WTC11 (cell line): ENCODE data around the gene MORC2. TPM values are rescaled to one million over a fixed set of nuclear protein-coding genes. Genes with fewer than 3 reads are reported as not detected.
A peak's percentile ranks its signal among the peaks of the same experiment; 100 is the strongest.

Experiments
- ATAC-seq: fragments of 200-7000 bp; cut with Tn5 transposase; 2 replicates; pipeline ENCODE4 v1.10.0; 2021; ENCODE audit warnings: mild to moderate bottlenecking, moderate library complexity
- CTCF ChIA-PET: fragments of 300-600 bp; sonication (Branson Sonifier 250); formaldehyde crosslinking; loops from one replicate; lab custom pipeline; 2021; ENCODE audit warnings: antibody characterized with exemption; lab: Charles Lee
- POLR2A ChIA-PET: fragments of 350-600 bp; sonication (Branson Sonifier 250); formaldehyde crosslinking; loops from one replicate; lab custom pipeline; 2021; ENCODE audit warnings: antibody characterized with exemption; lab: Charles Lee
- DNase-seq: peaks from one replicate; pipeline ENCODE4 v3.0.0; 2021; ENCODE audit warnings: low spot score
- H3K27ac Mint-ChIP-seq: 2 replicates; pipeline ENCODE4 v1.8.0; 2021; ENCODE audit warnings: mixed read lengths
- H3K27me3 Mint-ChIP-seq: 2 replicates; pipeline ENCODE4 v1.8.0; 2021; ENCODE audit warnings: low read depth, mild to moderate bottlenecking, moderate library complexity, mixed read lengths
- H3K36me3 Mint-ChIP-seq: 2 replicates; pipeline ENCODE4 v1.8.0; 2021; ENCODE audit warnings: mixed read lengths
- H3K4me1 Mint-ChIP-seq: 2 replicates; pipeline ENCODE4 v1.8.0; 2022; ENCODE audit warnings: mixed read lengths
- H3K4me3 Mint-ChIP-seq: 2 replicates; pipeline ENCODE4 v1.8.0; 2021; ENCODE audit warnings: mild to moderate bottlenecking, moderate library complexity, mixed read lengths
- H3K9me3 Mint-ChIP-seq: 2 replicates; pipeline ENCODE4 v1.8.0; 2021; ENCODE audit warnings: mixed read lengths
- AR ChIP-seq: fragments of 250-450 bp; sonication (Bioruptor Pico); IDR thresholded peaks from 2 replicates; pipeline ENCODE4 v1.9.0; 2021; ENCODE audit warnings: mild to moderate bottlenecking
- ARID4B ChIP-seq: sonication (generic); formaldehyde crosslinking; IDR thresholded peaks from 2 replicates; pipeline ENCODE4 v1.8.0; 2023; ENCODE audit warnings: missing genetic modification reagents, mild to moderate bottlenecking, borderline replicate concordance
- CREM ChIP-seq: sonication (generic); formaldehyde crosslinking; IDR thresholded peaks from 2 replicates; pipeline ENCODE4 v1.8.1; 2022; ENCODE audit warnings: mild to moderate bottlenecking, missing genetic modification reagents, moderate library complexity
- EMX1 ChIP-seq: fragments of 250-450 bp; sonication (Bioruptor Pico); IDR thresholded peaks from 2 replicates; pipeline ENCODE4 v1.8.0; 2021; ENCODE audit warnings: mild to moderate bottlenecking
- FOXJ3 ChIP-seq: sonication (generic); formaldehyde crosslinking; IDR thresholded peaks from 2 replicates; pipeline ENCODE4 v1.9.0; 2021; ENCODE audit warnings: missing genetic modification reagents, mild to moderate bottlenecking, borderline replicate concordance
- FOXP4 ChIP-seq: sonication (generic); formaldehyde crosslinking; IDR thresholded peaks from 2 replicates; pipeline ENCODE4 v1.8.0; 2022; ENCODE audit warnings: mild to moderate bottlenecking, missing genetic modification reagents
- GABPB1 ChIP-seq: sonication (generic); formaldehyde crosslinking; IDR thresholded peaks from 2 replicates; pipeline ENCODE4 v1.8.1; 2023; ENCODE audit warnings: mild to moderate bottlenecking, missing genetic modification reagents
- GTF2I ChIP-seq: fragments of 250-450 bp; sonication (Bioruptor Pico); conservative IDR thresholded peaks from 2 replicates; pipeline ENCODE4 v1.4.0; 2021; ENCODE audit warnings: mild to moderate bottlenecking
- HMGA2 ChIP-seq: fragments of 250-450 bp; sonication (Bioruptor Pico); IDR thresholded peaks from 2 replicates; pipeline ENCODE4 v1.4.0; 2021; ENCODE audit warnings: mild to moderate bottlenecking, moderate library complexity
- HMGXB4 ChIP-seq: sonication (generic); formaldehyde crosslinking; IDR thresholded peaks from 2 replicates; pipeline ENCODE4 v1.8.1; 2023; ENCODE audit warnings: mild to moderate bottlenecking, moderate library complexity, missing genetic modification reagents
- JUN ChIP-seq: sonication (generic); formaldehyde crosslinking; IDR thresholded peaks from 2 replicates; pipeline ENCODE4 v1.8.0; 2023; ENCODE audit warnings: mild to moderate bottlenecking, missing genetic modification reagents
- MXD4 ChIP-seq: fragments of 250-450 bp; sonication (Bioruptor Pico); IDR thresholded peaks from 2 replicates; pipeline ENCODE4 v1.8.0; 2021; ENCODE audit warnings: mild to moderate bottlenecking, moderate library complexity, borderline replicate concordance
- PRRX2 ChIP-seq: fragments of 250-450 bp; sonication (Bioruptor Pico); IDR thresholded peaks from 2 replicates; pipeline ENCODE4 v1.8.0; 2021; ENCODE audit warnings: mild to moderate bottlenecking
- SP1 ChIP-seq: sonication (generic); formaldehyde crosslinking; conservative IDR thresholded peaks from 2 replicates; pipeline ENCODE4 v1.8.1; 2022; ENCODE audit warnings: missing genetic modification reagents
- TEAD4 ChIP-seq: sonication (generic); formaldehyde crosslinking; IDR thresholded peaks from 2 replicates; pipeline ENCODE4 v1.8.0; 2022; ENCODE audit warnings: mild to moderate bottlenecking, missing genetic modification reagents
- ZNF121 ChIP-seq: sonication (generic); formaldehyde crosslinking; IDR thresholded peaks from 2 replicates; pipeline ENCODE4 v1.8.0; 2023; ENCODE audit warnings: missing genetic modification reagents
- ZNF263 ChIP-seq: sonication (generic); formaldehyde crosslinking; IDR thresholded peaks from 2 replicates; pipeline ENCODE4 v1.8.1; 2022; ENCODE audit warnings: low read depth, mild to moderate bottlenecking, moderate library complexity, missing genetic modification reagents
- ZNF671 ChIP-seq: fragments of 250-450 bp; sonication (Bioruptor Pico); IDR thresholded peaks from 2 replicates; pipeline ENCODE4 v1.8.0; 2021; ENCODE audit warnings: mild to moderate bottlenecking
- total RNA-seq: library from RNA; stranded (reverse); gene quantifications from 3 replicates; pipeline ENCODE4 v1.2.3, GENCODE V29; 2021

Gene MORC2
- total RNA-seq, 1 experiment from 2014 or later, result 62.3 TPM

GRCh38 chr22:30946354-30946753 lies 22.2 kb downstream of the MORC2 start:
- Mint-ChIP-seq H3K9me3 (no peaks in the 10 kb centered on the region), H3K27me3 (no peaks in the 10 kb centered on the region), H3K4me3 (no peak overlapping the region), H3K27ac (0 out of 2 replicates have a peak overlapping the region, but pooled peaks have one; percentile 6), H3K4me1 (no peaks in the 10 kb centered on the region), H3K36me3 (peaks cover 77% of the 10 kb centered on the region)
- ChIA-PET CTCF (interaction anchor here (0.8 to 2.5 kb wide), 8 partner anchors 22 to 202 kb away, joined by 3 to 14 read pairs (median 4); partner anchors contain the start of genes PLA2G3 and SELENOM), POLR2A (no interaction called here)
- TF ChIP-seq AR, result no peak
- no peak for TF ChIP-seq HMGA2
- no peak for TF ChIP-seq JUN (CRISPR knock-in tag)
- ATAC-seq, result no peak
- no peak for DNase-seq

- no peak for ATAC-seq
- Mint-ChIP-seq H3K4me3 (no peak overlapping the region), H3K27ac (no peak overlapping the region; the same call in 1 of the 2 replicates)
- TF ChIP-seq TEAD4 (no peak), MXD4 (CRISPR knock-in tag) (no peak), FOXJ3 (CRISPR knock-in tag) (no peak), FOXP4 (CRISPR knock-in tag) (no peak), ZNF121 (CRISPR knock-in tag) (no peak), ZNF671 (no peak), ZNF263 (CRISPR knock-in tag) (no peak), GTF2I (CRISPR knock-in tag) (no peak), GABPB1 (CRISPR knock-in tag) (no peak), SP1 (no peak), CREM (CRISPR knock-in tag) (no peak), HMGXB4 (no peak)
- TF ChIP-seq, all 79 proteins: peak for 0
- ChIA-PET POLR2A (no interaction called here), CTCF (interaction anchor here (0.9 to 2.5 kb wide), 3 partner anchors 22 to 147 kb away, joined by 3 to 14 read pairs (median 3); no protein-coding TSS in a partner anchor)
- Mint-ChIP-seq H3K4me1 (no peaks in the 10 kb centered on the region), H3K36me3 (peaks cover 77% of the 10 kb centered on the region), H3K9me3 (no peaks in the 10 kb centered on the region), H3K27me3 (no peaks in the 10 kb centered on the region)
- DNase-seq, result no peak
Observed at GRCh38 chr22:30945653-30946052, 22.9 kb downstream of the MORC2 start.

- ChIA-PET CTCF (interaction anchor here (1.1 kb wide), 1 partner anchor 148 kb away, joined by 3 read pairs; no protein-coding TSS in a partner anchor), POLR2A (no interaction called here)
- Mint-ChIP-seq H3K4me3 (no peak overlapping the region), H3K9me3 (no peaks in the 10 kb centered on the region), H3K27me3 (no peaks in the 10 kb centered on the region), H3K4me1 (no peaks in the 10 kb centered on the region), H3K36me3 (peaks cover 76% of the 10 kb centered on the region), H3K27ac (no peak overlapping the region)
- ATAC-seq (no peak), DNase-seq (no peak)
- TF ChIP-seq ARID4B (CRISPR knock-in tag) (no peak), EMX1 (CRISPR knock-in tag) (no peak), PRRX2 (no peak)
Observed at GRCh38 chr22:30944986-30945385, 23.6 kb downstream of the MORC2 start.
